Globus pallidus (tissue), 1 donor: ENCODE results near the gene PCNX2.
A peak's percentile ranks its signal among the peaks of the same experiment; 100 is the strongest.
"Not testable (repeated sequence)": the region's sequence is repeated elsewhere in the genome, so short reads cannot be mapped to it uniquely, and the experiment has no call there.

Source experiments
- DNase-seq: peaks from one replicate; pipeline ENCODE4 v3.0.0-alpha.2; 2015; ENCODE audit warnings: low spot score

PCNX2 gene

DNA sequence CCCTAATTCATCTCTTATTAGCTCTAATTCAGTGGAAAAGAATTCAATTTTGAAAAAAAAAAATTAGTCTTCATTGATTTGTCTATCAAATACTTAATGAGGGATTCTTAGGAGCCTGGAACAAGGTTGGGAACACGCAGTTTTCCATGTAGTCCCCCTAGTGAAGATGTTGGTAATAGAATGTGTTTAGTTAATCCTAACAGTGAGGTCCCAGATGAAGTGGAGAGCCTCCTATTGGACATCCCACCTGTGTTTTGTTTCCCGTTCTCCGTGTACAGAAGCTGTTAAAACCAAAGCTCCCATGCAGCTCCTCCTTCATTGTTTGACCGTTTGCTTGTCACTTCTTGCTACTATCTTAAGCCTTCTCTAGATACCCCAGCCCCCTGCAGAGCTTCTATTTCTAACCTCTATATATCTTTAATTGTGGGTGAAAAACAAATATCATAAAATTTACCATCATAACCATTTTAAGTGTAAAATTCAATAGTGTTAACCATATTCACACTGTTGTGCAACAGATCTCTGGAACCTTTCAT lies 67.5 kb downstream of the PCNX2 start:
- DNase-seq = no peak

DNA sequence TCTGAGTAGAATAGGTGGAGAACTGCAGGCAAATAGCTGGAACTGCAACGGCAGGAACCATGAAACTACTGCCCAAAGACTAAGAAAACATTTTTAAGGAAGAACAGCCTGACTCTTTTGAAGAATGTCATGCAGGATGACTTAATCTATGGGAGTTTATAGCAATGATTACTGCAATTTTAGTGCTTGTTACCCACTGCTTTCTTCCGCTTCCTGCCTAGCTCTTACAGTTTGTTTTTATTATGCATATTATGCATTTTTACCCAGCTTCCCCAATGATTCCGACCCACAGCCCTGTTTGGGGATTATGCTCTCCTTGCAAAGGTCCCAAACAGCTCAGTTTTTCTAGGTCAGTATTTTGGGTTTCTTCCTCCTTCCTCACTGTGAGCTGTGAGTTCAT lies 71.2 kb downstream of the PCNX2 start:
- DNase-seq = no peak

DNA sequence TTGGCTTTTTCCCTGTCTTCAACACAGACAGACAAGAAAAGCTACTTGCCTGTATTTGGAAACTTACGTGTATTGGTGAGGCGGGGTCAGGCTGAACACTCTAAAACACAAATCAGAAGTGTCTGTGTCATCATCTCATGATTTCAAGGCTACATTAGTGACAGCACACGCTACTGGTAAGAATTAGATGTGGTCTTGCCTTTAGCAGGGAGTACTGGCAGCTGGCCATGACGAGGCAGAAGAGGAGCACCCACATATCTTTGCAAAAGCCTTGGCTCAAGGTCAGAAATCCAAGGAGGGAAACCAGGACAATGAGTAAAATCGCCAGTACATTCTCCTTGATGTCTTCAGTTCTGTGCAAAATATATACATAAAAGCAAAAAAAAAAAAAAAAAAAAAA lies 77.7 kb downstream of the PCNX2 start:
- no peak for DNase-seq

DNA sequence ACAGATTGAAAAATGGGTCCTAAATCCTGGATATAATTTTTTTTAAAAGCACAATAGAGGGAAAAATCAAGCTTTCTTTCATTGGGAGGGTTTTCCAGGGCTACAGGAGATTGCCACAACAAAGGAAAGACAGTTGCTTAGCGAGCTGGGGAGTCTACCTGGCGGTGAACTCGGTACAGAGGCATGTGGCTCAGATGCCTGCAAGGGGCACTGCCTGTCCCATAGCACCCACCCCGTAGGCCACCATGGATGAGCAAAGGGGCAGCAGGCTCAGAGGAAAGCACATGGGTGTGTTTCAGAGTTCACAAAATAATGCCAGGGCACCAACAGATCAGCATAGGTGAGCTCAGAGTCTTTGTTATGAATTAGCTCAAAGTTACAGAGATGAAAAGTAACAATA lies 79.5 kb downstream of the PCNX2 start:
- no peak for DNase-seq

DNA sequence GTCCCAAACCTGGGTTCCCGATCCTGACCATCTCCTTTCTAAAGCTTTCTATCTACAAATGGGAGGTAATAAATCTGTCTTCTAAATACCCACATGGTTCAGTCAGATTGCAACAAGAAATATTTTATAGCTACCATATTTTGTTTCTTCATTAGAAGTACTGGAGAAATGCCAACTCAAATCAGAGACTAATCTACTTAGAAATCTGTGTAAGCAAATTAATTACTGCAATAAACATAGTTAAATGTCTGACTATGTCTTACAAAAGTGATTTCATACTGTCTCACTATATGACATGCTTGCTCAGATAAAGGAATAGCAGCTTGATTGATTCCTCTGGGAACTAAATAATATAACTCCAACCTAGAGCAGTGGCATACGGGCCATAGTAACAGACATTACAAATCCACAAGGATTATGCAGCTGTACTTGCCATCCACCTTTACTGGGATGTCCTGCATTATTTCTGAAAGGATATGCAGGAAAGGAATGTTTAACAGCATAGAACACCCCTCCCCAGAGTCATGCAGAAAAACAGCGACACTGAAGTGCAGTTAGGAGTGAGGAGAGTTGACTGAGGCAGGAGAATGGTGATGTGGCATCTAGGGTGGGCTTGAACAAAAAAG lies 80.3 kb downstream of the PCNX2 start:
- no peak for DNase-seq

DNA sequence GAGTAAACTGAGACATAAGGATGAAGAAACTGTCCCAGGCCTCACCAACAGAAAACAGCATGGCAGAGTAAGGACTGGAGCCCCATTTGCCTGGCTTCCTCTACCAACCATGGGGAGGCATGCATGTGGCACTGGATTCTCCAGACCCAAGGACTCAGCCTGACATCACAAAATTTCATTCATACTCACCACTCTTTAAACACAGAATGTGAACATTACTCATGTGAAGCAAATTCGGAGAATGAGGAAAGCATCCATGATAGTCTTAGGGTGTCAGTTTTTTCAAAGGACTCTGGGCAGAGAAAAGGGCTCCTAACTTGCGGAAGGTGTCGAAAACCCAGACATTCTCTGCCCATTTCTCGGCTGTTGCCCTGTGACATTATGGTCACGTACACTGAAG lies 83.9 kb downstream of the PCNX2 start:
- no peak for DNase-seq

DNA sequence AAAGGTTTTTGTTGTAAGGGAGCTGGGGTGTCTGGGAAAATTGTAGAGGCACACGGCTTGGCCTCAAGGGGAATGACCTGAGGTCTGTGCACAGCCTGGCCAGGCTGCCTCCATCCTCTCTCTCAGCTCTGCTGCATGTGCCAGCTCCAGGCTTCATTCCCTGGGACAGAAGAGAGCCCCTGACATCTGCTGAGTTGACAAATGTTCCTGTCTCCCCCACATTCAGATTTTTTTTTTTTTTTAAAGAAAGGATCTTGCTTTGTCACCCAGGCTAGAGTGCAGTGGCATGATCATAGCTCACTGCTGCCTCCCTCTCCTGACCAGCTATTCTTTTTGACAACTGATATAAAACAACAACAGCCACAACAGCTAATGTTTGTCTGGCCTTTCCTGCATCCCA lies 84.4 kb downstream of the PCNX2 start:
- DNase-seq = no peak

DNA sequence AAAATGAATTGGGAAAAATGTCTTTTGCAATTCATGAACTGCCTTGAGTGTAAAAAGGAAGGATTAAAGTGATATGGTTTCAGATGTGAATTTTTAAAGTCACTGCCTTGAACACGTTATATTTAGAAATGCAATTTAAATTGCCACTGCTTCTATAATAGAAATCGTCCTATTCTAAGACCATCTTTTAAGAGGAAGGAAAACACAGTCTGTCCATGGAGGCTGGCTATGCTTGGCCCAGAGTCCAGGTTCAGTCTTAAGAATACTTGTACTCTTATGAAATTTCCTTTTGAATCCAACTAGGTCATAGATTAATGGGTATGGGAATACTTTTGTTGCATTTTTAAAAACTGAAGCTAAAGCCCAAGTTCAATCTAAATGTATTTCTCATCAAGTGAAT lies 86.0 kb downstream of the PCNX2 start:
- no peak for DNase-seq

DNA sequence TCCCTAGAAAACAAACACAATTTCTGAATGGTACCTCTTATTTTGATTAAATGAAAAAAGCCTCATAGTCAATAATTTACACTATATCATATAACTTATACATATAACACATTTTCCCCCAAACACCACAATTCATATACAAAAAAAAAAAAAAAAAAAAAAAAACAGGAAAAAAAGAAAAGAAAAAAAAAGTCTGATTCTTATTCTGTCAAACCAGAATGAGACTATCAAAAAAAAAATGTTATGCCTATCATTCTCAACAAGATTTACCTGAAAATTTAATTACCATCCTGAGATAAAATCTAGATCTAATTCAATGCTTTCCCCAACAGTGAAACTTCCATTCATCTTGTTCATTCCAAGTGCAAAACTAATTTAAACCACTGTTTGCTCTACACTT lies 86.8 kb downstream of the PCNX2 start:
- no peak for DNase-seq

DNA sequence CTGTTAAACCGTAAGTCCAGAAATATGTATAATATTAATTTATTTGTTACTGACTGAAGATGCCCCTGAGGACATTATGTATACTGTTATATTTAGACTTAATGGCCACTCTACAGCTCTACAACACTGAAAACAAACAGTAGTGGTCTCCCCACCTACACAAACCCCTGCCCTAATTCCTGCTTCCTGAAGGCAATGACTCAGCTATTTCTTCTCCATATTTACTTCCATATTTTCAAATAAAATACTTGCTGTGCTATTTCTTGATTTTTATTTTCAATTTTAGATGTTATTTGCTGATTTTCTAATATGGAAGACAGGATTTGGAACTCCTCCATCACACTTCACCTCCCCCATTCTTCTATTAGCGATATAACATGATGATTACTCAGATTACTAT lies 97.6 kb downstream of the PCNX2 start:
- no peak for DNase-seq

DNA sequence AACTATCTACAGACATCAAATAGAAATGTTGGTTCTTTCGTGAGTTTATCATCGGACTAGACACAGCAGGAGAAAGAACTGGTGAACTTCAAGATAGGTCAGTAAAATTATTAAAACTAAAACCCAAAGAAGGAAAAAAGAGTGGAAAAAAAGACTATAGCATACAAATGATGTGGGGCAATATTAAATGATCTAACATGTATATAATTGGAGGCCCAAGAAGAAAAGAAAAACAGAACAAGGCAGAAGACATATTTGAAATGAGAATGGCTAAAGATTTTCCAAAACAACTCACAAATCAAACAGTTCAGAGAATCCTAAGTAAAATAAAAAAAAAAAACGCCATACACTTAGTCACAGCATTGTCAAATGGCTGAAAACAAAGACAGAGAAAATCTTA lies 101.8 kb downstream of the PCNX2 start:
- no peak for DNase-seq

DNA sequence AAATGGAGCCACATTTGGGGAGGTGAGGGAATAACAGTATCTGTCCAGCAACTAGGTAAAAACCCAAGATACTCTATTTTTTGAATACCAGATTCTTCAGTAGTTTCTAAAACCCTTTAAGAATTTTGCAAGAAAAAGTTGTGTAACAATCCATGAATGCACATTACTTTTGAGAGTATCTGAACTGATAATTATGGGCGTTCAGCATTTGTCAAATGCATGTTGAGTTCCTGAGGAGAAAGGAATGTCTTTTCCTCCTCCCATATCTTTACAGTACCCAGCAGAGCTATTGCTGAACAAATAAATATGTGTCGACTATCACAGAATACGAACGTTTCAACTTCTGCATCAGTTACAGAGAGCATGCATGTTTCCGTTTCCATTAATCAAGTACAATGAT lies 104.5 kb downstream of the PCNX2 start:
- DNase-seq = no peak

DNA sequence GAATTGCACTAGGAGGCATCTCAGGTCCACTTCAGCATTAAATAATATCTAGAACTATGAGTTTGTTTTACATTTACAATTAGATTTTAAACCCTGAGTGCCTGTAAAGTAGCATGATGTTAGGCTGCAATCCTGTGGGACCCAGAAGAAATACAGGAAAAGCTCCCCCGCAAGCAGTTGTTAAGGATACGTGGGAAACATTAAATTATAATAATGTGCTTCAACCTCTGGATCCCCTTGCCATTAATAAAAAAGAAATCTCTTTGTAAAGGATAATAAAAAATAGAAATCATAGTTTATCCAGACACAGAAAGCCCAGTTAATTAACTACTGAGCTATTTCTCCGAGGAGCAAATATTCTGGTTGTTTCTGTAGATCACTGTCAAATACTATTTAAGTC lies 106.0 kb downstream of the PCNX2 start:
- no peak for DNase-seq

DNA sequence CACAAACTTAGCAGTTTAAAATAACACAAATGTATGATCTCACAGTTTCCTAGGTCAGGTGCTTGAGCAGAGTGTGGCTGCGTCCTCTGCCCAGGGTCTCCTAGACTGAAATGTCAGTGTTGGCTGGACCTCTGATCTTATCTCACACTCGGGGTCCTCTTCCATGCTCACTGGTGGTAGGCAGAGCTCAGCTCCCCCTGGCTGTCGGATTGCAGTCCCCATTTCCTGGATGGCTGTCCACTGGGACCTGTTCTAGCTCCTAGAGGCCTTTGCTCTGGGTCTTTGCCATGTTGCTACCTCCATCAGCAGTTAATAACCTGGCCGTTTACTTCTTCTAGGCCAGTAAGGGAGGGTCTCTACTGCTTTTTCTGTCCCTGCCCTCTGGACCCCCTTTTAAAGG lies 107.5 kb downstream of the PCNX2 start:
- DNase-seq = no peak

DNA sequence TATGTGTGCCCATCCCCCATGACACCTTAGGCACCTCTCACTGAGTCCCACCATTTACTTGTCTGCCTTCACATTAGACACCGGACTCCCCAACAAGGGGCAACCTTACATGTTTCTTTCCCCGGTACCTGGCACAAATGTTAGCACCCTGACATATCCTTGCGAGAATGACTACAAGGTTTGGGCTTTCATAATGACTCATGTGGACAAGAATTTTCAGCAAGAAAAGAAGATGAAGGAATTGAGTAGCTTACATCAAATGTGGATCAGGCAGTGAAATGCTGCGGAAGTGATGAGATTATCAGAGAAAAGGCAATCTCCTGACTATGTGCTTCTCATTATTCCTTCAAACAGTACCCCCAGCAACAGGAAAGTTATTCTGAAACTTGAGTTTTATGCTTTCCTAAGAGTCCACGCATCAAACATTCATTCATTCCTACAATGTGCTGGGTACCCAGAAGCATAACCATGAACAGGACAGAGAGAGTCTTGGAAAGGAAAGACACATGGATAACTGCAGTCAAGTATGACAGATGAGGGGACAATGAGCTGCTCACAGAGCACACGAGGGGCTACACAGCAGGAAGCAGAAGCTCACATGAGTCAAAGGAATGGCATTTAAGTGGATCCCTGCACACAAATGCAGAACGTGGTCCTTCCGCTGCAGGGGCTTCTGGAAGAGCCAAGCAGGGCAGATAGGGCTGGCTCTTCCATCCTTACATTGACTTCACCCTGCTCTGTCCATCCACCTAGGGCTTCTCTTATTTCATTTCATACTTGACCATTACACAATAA lies 112.1 kb downstream of the PCNX2 start:
- DNase-seq = no peak

DNA sequence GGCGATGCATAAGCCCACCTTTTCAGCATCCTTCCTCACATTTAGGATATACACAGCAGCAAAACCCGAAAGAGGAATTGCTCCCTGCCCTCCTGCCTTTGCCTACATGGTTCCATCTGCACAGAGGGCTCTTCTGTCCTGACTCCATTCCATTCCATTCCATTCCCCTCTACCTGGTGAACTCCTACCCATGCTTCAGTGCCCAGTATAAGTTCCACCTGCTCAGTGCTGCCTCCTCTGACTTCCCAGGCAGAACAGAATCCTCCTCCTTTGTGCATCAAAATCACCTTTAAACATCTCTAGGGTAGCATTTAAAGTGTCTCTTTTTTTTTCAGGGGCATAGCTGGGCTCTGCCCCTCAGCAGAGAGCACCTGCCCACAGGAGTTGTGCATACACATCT lies 112.9 kb downstream of the PCNX2 start:
- DNase-seq = no peak

DNA sequence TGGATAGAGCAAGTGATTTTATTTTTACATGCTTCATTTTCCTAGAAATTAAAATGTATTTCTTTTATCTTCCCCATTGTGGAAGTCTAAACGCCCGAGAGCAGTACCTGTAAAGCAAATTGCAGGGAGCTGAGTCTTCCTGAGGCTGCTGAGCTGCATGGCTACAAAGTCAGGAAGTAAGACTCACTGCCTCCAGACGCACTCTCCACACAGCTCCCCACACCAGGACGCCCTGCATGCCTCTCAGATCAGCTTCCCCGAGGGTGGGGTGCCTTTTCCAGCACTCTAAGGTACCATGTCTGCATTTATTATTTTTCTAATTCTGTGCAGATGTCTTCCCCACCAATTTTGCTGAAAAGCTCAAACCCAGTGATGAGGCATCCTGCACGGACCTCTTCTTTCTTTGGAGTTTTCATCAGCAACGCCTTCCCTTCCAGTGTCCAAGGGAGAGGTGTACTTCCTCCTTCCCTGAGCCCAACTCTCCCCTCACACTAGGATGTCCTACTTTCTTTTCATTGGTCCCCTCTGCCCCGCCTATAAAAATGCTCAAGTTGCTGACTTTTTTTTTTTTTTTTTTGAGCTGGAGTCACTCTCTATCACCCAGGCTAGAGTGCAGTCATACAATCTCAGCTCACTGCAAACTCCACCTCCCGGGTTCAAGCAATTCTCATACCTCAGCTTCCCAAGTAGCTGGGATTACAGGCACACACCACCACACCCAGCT lies 114.7 kb downstream of the PCNX2 start:
- no peak for DNase-seq

DNA sequence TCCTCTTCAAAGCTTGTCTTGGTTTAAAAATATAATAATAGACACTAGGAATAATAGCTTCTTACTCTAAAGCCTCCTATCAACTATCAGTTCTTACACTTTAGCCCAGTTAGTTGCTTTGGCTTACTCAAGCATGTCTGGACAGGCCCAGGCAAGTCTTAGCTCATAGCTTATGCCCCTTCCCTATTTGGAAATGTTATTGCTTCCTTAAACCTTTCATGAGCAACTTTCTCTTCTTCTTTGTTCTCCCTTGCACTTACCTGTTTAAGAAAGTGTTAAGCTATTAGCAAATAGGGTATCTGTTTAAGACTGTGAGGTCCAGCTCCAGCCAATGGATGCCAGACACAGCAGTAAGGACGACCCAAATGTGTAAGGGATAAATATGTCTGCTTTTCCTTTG lies 115.9 kb downstream of the PCNX2 start:
- not testable (repeated sequence) for DNase-seq

DNA sequence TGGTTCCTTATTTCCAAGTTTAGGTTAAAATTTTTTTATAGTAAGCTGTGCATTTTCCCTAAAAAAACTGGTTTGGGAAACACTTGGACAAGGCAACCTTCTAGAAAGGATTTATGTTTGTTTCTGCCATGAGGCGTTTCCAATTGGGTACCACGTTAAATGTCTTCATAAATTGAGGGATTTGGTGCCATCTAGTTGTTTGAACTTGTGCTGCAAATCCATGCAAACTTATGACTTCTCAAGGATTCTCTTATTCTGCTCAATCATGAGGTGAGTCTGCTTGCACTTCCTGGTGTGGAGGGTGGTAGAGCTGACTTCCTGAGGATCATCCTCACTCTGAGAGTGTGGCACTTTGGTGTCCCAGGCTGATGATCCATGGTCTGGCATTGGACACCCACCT lies 123.3 kb downstream of the PCNX2 start:
- peak; percentile 11 for DNase-seq

DNA sequence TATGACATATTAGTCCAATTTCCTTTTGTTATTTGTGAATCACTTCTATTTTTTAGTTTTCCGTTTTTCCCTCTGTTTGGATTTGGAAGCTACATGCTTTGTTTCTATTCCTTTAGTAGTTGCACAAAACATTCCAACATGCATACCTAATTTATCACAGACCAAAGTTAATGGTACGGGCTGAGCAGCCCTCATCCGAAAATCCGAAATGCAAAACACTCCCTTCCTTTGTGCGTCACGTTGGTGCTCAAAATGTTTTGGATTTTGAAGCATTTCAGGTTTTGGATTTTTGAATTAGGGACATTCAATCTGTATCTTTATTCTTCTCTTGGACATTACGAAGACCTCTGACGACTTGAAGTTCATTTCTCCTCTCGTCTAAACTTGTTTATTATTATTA lies 124.8 kb downstream of the PCNX2 start:
- no peak for DNase-seq

DNA sequence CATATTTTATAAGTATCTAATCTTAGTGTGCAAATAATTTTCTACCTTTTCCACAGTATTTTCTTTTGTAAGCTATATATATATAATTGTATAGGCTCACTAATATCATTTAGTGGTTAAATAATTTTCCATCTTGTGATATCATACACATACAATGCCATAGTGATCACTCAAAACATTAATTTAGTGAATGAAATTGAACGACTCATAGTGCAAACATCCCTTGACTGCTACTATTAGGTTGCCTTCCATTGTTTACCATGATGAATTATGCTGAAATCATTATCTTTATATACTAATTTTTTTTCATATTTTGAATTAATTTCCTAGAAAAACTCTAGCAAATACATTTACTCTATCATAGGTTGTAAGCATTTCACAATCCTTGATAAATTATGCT lies 127.1 kb downstream of the PCNX2 start:
- DNase-seq = no peak

DNA sequence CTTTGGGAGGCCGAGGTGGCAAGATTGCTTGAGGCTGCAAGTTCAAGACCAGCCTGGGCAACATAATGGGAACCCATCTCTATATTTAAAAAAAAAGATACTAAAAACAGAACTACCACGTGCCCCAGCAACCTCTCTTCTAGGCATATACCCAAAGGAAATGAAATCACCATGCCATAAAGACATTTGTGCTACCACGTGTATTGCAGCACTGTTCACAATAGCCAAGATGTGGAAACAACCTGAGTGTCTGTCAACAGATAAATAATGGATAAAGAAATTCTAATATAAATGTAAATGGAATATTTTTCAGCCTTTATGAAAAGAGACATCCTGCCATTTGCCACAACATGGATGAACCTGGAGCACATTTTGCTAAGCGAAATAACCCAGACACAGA lies 128.6 kb downstream of the PCNX2 start:
- DNase-seq = no peak

DNA sequence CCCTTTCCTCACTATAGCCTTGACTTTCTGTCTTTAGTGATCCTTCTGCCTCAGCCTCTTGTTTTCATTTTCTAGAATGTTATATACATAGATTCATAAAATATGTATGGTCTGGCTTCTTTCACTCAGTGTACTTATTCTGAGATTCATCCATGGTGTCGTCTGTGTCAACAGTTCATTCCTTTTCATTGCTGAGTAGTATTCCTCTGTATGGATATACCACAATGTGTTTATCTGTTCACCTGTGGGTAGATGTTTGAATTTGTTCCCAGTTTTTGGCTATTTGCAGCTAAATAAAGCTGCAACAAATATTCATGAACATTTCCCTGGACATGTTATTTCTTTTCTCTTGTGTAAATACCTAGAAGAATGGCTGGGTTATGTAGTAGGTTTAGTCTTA lies 131.8 kb downstream of the PCNX2 start:
- no peak for DNase-seq
